ENCODE measurements around the gene NRIP1.

The NRIP1 gene

GRCh38 chr21:15064576-15065391 lies at the start of gene NRIP1:
Gene NRIP1 (minus strand): TSS chr21:15065000. CDS start chr21:14968192, 96,808 bp downstream.
- DNase-seq (ENCODE audit: insufficient read length, low spot score) (peak; percentile 33), FAIRE-seq (no peak)
- TF ChIP-seq, protein P1, sequence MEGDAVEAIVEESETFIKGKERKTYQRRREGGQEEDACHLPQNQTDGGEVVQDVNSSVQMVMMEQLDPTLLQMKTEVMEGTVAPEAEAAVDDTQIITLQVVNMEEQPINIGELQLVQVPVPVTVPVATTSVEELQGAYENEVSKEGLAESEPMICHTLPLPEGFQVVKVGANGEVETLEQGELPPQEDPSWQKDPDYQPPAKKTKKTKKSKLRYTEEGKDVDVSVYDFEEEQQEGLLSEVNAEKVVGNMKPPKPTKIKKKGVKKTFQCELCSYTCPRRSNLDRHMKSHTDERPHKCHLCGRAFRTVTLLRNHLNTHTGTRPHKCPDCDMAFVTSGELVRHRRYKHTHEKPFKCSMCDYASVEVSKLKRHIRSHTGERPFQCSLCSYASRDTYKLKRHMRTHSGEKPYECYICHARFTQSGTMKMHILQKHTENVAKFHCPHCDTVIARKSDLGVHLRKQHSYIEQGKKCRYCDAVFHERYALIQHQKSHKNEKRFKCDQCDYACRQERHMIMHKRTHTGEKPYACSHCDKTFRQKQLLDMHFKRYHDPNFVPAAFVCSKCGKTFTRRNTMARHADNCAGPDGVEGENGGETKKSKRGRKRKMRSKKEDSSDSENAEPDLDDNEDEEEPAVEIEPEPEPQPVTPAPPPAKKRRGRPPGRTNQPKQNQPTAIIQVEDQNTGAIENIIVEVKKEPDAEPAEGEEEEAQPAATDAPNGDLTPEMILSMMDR (IDR thresholded peaks at IDR 0.05; ENCODE audit: insufficient read depth, missing control alignments): no peak

GRCh38 chr21:15112858-15113257 lies 48.1 kb upstream of the NRIP1 start:
- DNase-seq (ENCODE audit: insufficient read length, low spot score) (no peak), FAIRE-seq (no peak)

DNA sequence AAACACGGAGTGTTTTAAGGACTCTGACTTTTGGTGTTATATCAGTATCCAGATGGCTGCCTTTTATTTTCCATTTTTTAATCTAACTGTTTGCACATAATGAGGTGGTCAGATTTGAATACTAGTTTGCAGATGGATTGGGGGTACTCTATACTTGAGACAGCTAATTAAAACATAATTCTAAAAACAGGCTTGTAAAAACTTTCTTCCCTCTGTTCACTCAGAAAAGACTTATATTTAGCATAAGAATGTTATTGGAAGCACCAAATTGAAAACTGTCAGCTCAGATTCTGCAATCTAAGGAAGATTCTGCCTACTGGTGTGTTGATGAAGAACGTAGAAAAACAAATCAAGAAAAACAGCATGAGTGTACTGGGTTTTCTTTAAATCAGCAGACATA lies 44.0 kb upstream of the NRIP1 start:
- FAIRE-seq: no peak
- TF ChIP-seq, protein P1 (IDR thresholded peaks at IDR 0.05; ENCODE audit: insufficient read depth, missing control alignments): no peak
- DNase-seq (ENCODE audit: insufficient read length, low spot score): no peak

More at GRCh38 chr21:15112858-15113257, 48.1 kb upstream of the NRIP1 start:
- TF ChIP-seq, protein P1 (IDR thresholded peaks at IDR 0.05; ENCODE audit: insufficient read depth, missing control alignments): no peak

DNA sequence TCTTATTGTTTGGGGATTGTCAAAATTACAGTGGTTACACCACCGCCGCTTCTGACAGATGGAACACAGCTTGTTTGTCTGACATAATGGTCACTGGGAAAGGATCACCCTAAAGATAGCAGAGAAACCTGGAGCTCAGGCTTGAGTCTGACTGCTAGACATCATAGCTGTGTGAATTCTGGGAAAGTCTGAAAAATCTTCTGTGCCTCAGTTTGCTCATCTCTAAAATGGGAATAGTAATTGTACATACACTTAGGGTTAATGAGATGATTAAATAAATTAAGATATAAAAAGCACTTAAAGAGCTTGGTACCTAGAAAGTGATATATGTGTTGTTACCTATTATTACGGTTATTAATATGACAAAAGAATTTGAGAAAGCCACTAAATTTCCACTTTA lies 39.7 kb upstream of the NRIP1 start:
- FAIRE-seq (no peak), DNase-seq (ENCODE audit: insufficient read length, low spot score) (no peak)
- TF ChIP-seq, protein P1 (IDR thresholded peaks at IDR 0.05; ENCODE audit: insufficient read depth, missing control alignments): no peak

DNA sequence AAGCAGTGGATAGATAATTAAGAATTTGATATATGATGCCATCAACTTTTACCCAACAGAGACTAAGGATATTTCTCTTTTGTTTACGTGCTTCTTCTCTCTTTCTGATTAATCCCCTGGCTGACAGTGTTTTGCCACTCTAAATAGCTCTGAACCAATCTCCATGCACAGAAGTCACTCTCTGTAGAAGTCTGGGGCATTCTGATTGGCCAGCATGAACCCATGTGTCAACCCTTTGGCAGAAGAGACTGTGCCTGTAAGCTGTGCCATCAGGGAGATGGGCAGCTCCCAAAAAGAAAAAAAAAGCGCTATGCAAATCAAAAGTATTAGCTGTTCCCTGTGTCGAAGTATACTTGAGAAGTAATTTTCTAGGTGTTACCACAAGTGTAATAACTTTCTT lies 34.1 kb upstream of the NRIP1 start:
- TF ChIP-seq, protein P1 (IDR thresholded peaks at IDR 0.05; ENCODE audit: insufficient read depth, missing control alignments): no peak
- DNase-seq (ENCODE audit: insufficient read length, low spot score) (no peak), FAIRE-seq (no peak)

GRCh38 chr21:15098181-15098580 lies 33.4 kb upstream of the NRIP1 start:
- TF ChIP-seq, protein P1 (IDR thresholded peaks at IDR 0.05; ENCODE audit: insufficient read depth, missing control alignments): no peak
- no peak for FAIRE-seq
- DNase-seq (ENCODE audit: insufficient read length, low spot score): no peak

DNA sequence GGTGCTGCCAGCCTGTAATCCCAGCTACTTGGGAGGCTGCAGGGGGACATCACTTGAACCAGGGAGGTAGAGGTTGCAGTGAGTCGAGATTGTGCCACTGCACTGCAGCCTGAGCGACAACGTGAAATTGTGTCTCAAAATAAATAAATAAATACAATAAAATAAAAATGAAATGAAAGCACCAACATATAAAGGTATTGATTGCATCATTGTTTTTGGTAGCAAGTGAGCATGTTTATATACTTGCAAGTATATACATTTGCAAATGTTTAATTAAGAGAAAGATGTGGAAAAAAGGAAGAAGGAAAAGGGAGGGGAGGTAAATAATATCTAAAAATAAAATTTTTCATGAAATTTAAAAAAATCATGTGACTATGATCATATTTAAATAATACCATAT lies 32.8 kb upstream of the NRIP1 start:
- FAIRE-seq (no peak), DNase-seq (ENCODE audit: insufficient read length, low spot score) (no peak)
- TF ChIP-seq, protein P1 (IDR thresholded peaks at IDR 0.05; ENCODE audit: insufficient read depth, missing control alignments): no peak
